ENCODE results near the gene MTHFSD. TPM values are rescaled to one million over a fixed set of nuclear protein-coding genes. Genes with fewer than 3 reads are reported as not detected.

MTHFSD gene
- total RNA-seq, 1 experiment from 2014 or later: 4.7 TPM

- Histone ChIP-seq H3K4me1 (ENCODE audit: insufficient read depth, low read length) (no peaks in the 10 kb centered on the region), H3K27ac (ENCODE audit: insufficient read length, low read depth, low read length) (no peak overlapping the region), H2BK5ac (ENCODE audit: insufficient read length, low read length) (no peak overlapping the region), H4K20me1 (ENCODE audit: control insufficient read depth, insufficient read depth, insufficient read length) (no peaks in the 10 kb centered on the region), H3K79me2 (ENCODE audit: insufficient read depth, low read length) (no peaks in the 10 kb centered on the region), H2BK15ac (ENCODE audit: low read depth, low read length) (no peak overlapping the region), H3K14ac (ENCODE audit: insufficient read depth, low read length) (no peak overlapping the region), H3K4ac (ENCODE audit: low read depth, low read length) (no peak overlapping the region), H3K27me3 (ENCODE audit: insufficient read depth, low read length) (peaks cover 7% of the 10 kb centered on the region; the same call in 1 of the 2 replicates), H3K79me1 (ENCODE audit: insufficient read depth, low read depth, low read length, poor library complexity, severe bottlenecking) (no peaks in the 10 kb centered on the region), H3K18ac (ENCODE audit: insufficient read length, low read depth, low read length) (no peak overlapping the region), H3K4me2 (ENCODE audit: insufficient read depth, insufficient read length, low read length) (no peak overlapping the region), H2BK120ac (ENCODE audit: low read depth, low read length, poor library complexity, severe bottlenecking) (no peak overlapping the region), H3K9ac (ENCODE audit: extremely low read depth, insufficient read length, low read length) (no peak overlapping the region), H4K91ac (ENCODE audit: insufficient read length, low read depth, low read length) (no peak overlapping the region), H3T11ph (ENCODE audit: low read length) (no peak overlapping the region), H4K5ac (ENCODE audit: insufficient read length, low read depth, low read length) (no peak overlapping the region), H3K23ac (ENCODE audit: insufficient read length, low read depth, low read length) (no peak overlapping the region), H2AFZ (ENCODE audit: low read length) (no peak overlapping the region), H3K23me2 (ENCODE audit: insufficient read length, low read depth, low read length, poor library complexity, severe bottlenecking) (no peaks in the 10 kb centered on the region), H2BK20ac (ENCODE audit: low read depth, low read length, poor library complexity, severe bottlenecking) (no peak overlapping the region), H3K56ac (ENCODE audit: insufficient read length, low read depth, low read length) (no peak overlapping the region), H2AK5ac (ENCODE audit: insufficient read length, low read length) (no peak overlapping the region), H4K8ac (replicated peaks; ENCODE audit: insufficient read length, low read depth, low read length) (no peak overlapping the region), H3K9me3 (ENCODE audit: control insufficient read depth, low read depth, low read length) (no peaks in the 10 kb centered on the region), H2BK12ac (ENCODE audit: insufficient read length, low read depth, low read length) (no peak overlapping the region)
- peaks cover 3 to 5% (median 4%) of the 10 kb centered on the region in 3 experiments; a peak in 4 of 7 replicates for H3K36me3 Mint-ChIP-seq (ENCODE audit: insufficient read depth in 1 of 3, low read depth in 3 of 3)
- peaks cover 4 to 7% of the 10 kb centered on the region in 2 experiments; a peak in 3 of 4 replicates for H3K4me1 Mint-ChIP-seq
- DNase-seq: no peak
- no peak overlapping the region for H3K27ac Mint-ChIP-seq
- no CpG with 5 or more reads among the region's 3 CpGs for WGBS (ENCODE audit: extremely low coverage, insufficient read length, low lambda C conversion rate)
- H3K4me3 Mint-ChIP-seq: no peak overlapping the region
- H3K27me3 Mint-ChIP-seq (ENCODE audit: low read depth): peaks cover 82% of the 10 kb centered on the region
- peaks cover 11 to 14% of the 10 kb centered on the region in 2 experiments for H3K9me3 Mint-ChIP-seq
- TF ChIP-seq CTCF (conservative IDR thresholded peaks at IDR 0.05): no peak
Measured at GRCh38 chr16:86485746-86486145, 69.3 kb downstream of the MTHFSD start.
